ENCODE measurements around the gene TNFRSF19.

DNA sequence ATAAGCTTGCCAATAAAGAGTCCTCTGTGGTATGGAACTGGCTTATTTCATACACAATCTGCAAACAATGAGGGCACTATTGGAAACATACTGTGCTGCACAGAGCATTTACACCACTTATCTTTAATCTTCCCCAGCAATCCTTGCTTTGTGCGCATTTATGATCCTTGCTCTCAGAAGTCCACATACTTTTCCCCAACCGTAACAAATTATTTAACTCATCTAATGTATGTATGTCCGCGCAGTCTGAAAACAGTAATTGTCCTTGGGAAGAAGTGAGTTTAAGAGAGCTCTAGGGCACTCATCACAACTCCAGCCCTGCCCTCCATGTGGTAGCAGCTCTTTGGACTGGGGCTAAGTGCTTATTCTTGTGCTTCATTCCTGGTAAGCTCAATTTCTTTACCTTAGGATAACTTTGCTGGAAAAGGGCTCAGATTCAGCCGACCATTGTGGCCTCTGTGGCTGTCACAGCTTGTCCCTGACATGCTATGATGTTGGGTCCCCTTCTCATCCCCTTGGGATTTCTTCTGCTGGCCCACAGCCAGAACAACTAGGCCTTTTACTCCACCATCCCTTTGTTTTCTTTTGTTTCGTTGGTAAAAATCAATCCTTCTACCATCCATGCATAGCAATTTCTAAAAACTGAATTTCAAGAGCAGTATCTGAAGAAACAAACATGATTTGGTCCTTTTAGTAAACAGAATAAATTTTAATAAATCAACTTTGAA, 152.7 kb downstream of the TNFRSF19 start:
- TF ChIP-seq ZNF607 (CRISPR knock-in tag; IDR thresholded peaks at IDR 0.05; ENCODE audit: borderline replicate concordance) (no peak), ZSCAN31 (CRISPR knock-in tag; IDR thresholded peaks at IDR 0.05; ENCODE audit: low read depth) (no peak)
